Left lobe of liver (tissue), 2 donors: ENCODE data around the gene RERE. TPM values are rescaled to one million over a fixed set of nuclear protein-coding genes. Genes with fewer than 3 reads are reported as not detected.
"Not testable (repeated sequence)": the region's sequence is repeated elsewhere in the genome, so short reads cannot be mapped to it uniquely, and the experiment has no call there.

Experiments
- ATAC-seq: fragments of 200-7000 bp; cut with Tn5 transposase; one replicate; pipeline ENCODE4 v1.9.1; 2020; ENCODE audit warnings: mild to moderate bottlenecking, moderate library complexity
- DNase-seq: peaks from one replicate; pipeline ENCODE4 v3.0.0-alpha.2; 2020; ENCODE audit warnings: low spot score
- total RNA-seq: library from RNA; stranded (reverse); gene quantifications from one replicate; pipeline ENCODE4 v1.2.1, GENCODE V29; 2021
- donor health status: DM: no; HTN: no; CAD: no; lungs with moderate emphysema.
- donor health status: DM: no; HTN: yes; CAD: no.

The RERE gene
- total RNA-seq, 1 donor from 2014 or later, result 30.9 TPM

DNA sequence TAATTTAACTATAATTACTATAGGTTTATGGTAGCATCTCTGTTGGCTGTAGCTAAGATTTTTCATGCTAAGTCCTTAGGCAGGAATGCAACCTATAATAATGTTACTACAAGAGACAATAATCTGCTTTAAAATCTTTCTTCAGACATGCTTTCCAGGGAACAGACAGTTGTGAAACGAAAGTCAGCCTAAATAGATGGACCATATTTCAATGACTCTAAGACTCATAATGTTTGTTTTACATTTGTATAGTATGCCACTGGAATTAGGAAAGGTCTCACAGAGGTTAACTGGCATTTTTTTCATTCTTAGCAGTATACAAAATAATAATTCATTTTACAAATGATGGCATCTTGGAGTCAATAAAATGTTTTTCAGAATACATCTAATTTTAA, 8.1 kb downstream of the RERE start:
- ATAC-seq, result no peak
- no peak for DNase-seq

DNA sequence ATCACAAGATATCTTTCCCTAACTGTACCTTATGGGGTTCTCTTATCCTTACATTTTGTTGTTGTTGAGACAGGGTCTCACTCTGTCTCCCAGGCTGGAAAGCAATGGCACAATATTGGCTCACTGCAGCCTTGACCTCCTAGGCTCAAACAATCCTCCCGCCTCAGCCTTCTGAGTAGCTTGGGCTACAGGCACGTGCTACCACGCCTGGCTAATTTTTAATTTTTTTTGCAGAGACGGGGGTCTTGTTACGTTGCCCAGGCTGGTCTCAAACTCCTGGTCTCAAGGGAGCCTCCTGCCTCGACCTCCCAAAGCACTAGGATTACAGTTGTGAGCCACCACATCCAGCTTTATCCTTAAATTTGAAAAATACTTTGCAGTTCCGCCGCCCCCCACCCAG, 10.4 kb downstream of the RERE start:
- no peak for DNase-seq
- no peak for ATAC-seq

DNA sequence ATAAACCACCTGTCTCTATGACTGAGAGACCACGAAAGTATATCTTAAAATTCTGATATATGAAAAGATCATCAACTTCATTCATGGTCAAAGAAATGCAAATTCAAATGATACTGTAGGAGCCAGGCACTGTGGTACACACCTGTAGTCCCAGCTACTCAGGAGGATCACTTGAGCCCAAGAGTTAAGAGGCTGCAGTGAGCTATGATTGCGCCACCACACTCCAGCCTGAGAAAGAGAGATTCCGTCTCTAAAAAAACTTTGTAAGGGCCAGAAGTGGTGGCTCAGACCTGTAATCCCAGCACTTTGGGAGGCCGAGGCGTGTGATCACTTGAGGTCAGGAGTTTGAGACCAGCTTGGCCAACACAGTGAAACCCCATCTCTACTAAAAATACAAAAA, 17.0 kb downstream of the RERE start:
- no peak for DNase-seq
- no peak for ATAC-seq

DNA sequence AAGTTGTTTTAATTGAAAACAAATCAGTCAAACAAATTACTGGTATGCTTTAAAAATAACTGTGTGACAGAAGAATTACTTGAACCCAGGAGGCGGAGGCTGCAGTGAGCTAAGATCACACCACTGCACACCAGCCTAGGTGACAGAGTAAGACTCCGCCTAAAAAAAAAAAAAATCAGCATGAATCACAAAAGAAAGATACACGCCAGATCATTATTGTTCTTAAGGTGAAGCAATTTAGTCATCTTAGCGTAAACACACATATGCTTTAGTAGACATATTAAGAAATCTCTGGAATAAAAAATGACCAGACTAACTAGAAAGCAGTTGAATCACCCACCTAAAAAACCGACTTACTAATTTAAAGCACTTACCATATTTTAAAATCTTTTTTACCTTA, 20.2 kb downstream of the RERE start:
- no peak for ATAC-seq

DNA sequence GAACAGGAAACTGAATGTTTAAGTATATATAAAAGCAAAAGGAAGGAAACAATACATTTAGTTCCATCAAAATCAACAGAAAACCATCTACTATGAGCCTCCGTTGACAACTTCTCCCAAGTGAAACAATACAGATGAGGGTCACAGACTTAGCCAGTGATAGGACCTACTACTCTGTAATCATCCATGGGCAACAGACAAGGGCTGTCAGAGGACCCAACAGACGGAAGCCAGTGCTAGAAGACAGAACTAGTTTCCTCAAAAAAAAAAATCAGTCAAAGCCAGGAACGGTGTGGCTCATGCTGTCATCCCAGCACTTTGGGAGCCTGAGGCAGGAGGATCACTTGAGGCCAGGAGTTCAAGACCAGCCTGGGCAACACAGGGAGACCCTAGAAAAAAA, 20.6 kb downstream of the RERE start:
- no peak for ATAC-seq

More for the DNA sequence above, 20.2 kb downstream of the RERE start:
- DNase-seq, result no peak

DNA sequence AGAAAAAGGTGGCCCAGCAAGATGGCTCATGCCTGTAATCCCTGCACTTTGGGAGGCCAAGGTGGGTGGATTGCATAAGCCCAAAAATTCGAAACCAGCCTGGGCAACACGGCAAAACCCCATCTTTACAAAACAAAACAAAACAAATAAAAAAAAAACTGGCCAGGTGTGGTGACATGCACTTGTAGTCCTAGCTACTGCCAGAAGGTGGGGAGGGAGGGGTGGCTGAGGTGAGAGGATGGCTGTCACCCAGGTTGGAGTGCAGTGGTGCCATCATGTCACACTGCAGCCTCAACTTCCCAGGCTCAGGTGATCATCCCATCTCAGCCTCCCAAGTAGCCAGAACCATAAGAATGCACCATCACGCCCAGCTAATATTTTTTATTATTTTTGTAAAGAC, 22.8 kb downstream of the RERE start:
- peak; percentile 70 for ATAC-seq
- no peak for DNase-seq

More for the DNA sequence above, 20.6 kb downstream of the RERE start:
- no peak for DNase-seq

DNA sequence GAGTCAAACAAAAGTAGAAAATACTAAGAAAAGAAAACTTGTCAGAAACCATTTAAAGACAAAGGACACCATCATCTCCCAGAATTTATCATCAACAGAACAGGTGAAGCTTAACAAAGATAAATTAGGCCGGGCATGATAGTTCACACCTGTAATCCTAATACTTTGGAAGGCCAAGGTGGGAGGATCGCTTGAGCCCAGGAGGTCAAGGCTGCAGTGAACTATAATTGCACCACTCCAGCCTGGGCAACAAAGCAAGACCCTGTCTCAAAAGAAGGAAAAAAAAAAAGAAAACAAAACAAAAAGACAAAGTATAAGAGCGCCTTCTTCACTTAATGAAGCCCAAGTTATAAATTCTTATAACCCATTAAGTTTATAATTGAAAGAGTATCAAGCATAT, 25.6 kb downstream of the RERE start:
- ATAC-seq, result no peak
- DNase-seq, result no peak

DNA sequence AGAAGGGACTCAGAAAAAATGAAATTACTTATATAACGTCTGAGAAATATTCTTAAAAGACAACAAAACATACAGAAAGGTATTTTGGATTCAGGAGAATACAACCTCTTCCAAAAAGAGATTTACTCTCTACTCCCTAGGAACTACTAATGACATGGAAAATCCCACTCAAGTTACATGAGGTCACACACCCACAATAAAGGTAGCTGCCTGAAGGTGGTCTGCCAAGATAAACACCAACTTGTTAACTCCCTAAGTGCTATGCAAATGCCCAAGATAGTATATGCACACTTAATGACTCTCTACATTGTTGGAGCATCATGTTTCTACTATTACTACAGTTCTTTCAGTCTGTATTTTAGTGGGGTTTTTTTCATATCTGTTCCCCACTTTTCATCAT, 26.5 kb downstream of the RERE start:
- no peak for DNase-seq
- no peak for ATAC-seq

DNA sequence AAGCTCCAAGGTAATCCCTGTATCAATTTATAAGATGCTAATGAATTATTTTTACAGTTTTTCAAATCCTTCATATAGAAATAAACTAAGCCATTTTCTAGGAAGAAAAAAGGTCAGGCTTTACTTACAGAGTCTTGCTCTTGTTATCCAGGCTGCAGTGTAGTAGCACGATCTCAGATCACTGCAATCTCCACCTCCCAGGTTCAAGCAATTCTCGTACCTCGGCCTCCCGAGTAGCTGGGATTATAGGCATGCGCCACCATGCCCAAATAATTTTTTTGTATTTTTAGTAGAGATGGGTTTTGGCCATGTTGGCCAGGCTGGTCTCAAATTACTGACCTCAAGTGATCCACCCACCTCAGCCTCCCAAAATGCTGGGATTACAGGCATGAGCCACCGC, 27.0 kb downstream of the RERE start:
- ATAC-seq (no peak), DNase-seq (no peak)

DNA sequence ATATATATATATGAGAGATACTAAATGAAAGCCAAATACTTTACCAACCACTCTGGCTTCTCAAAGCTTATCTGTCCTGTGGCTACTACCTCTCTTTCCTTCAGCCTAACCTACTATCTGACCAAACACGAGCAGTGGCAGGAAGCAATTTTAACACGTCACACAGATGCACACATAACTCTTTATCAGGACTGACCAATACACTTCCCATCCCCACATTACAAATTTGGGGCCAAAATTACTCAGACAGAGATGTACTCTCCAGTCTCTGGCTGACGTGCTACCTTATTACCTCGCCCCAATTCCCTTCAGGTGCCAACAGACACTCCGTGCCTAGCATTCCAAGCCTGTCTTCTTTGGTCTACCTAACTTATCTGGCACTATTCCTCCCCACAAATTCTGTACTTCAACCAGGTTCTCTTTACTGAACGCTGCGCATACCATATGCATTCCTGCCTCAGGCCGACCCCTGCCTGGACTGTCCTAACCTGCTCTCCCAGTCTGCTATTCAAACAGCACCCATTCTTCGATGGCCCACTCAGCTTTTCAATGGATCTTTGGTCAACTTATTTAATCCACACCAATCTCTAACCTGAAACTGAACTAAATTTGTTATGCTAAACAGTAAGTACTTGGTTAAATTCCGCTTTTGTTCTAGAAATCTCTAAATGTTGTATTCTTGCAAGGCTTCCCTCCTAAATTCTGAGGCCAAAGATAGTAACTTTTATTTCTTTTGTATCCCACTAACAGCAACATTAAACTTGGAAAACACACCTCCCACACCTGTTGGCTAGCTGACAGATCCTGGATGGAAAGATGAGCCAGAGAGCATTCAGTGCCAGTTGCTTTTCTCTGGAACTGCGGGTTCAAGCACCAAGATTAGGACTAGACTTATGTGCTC, 27.9 kb downstream of the RERE start:
- no peak for DNase-seq
- ATAC-seq, result no peak

DNA sequence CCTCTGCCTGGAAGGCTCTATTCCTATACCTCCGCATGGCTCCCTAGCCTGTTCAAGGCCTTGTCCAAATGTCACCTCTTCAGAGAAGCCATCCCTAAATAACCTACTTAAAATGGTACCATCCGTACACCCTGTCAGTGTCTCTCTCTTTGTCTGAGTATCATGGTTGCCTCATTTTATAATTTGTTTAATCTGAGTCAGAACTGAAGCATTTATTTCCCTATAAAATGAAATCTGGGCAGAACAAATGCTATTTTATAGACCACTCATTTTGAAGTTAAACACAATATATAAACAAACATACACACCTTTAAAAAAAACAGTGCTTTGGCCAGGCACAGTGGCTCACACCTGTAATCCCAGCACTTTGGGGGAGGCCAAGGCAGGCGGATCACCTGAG, 30.2 kb downstream of the RERE start:
- ATAC-seq, result no peak
- DNase-seq, result no peak

DNA sequence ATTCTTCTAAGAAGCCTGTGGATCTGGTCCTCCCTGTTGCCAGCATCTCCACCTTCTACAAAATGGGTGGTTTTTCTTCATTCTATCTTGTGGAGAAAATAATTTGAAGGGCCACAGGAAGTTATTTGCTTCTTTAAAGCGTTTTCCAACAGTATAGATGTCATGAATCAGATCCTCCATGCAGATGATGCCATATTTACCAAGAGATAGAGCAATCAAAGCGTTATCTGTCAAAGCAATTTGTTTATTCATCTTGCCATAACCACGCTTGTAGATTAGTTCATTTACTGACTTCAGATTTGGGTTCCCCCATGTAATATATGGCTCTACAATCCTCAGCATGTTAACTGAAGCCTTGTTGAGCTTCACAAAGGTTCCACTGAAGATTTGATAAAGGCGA, 31.2 kb downstream of the RERE start:
- ATAC-seq, DNase-seq: not testable (repeated sequence)

DNA sequence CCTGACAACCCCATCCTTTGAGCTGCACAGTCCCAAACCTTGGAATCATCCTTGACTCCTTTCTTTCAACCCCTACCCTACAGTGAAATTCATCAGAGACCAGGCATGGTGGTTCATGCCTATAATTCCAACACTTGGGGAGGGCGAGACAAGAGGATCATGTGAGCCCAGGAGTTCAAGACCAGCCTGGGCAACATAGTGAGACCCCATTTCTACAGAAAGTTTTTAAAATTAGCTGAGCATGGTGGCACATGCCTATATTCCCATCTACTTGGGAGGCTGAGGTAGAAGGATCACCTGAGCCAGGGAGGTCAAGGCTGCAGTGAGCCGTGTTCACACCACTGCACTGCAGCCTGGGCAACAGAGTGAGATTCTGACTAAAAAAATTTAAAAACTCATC, 34.5 kb downstream of the RERE start:
- ATAC-seq (no peak), DNase-seq (no peak)

DNA sequence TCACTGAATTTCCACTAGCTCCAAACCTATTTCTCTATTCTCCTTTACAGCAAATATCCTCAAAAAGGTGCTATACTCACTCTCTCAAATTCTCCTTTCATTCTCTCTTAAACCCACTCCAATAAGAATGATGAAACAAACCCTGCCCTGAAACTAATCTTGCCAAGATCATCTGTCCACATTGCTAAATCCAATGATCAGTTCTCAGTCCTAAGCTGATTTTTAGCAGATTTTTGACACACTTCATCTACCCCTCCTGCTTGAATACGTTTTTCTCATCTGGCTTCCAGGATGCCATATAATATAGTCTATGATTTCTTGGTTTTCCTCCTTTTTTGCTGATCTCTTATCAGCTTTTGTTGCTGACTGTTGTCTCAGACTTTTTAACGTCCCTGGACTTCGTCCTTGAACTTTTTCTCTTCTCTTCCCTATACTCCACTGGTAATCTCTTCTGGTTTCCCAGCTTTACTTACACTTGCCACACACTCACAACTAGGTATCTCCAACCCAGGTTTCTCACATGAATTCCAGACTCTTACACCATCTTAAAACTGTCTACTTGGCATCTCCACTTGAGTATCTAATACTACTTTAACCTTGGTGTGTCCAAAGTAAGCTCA, 35.3 kb downstream of the RERE start:
- ATAC-seq (peak; percentile 88), DNase-seq (no peak)

DNA sequence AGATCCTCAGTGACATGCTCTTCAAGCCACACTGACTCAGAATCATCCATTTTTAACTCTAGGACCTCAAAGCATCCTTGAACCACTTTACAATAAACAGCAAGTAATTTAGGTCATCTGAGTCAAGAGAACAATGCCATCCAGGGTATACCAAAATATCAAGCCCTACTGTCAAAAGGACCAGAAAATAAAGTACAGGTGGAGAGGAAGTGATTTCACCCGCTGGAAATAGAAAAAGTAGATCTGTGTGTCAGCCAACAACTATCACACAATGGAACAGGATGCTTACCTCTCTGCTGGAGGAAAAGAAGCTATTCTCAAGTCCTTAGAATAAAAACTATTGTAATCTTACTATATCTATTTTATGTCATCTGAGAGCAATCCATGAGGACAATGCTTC, 37.0 kb downstream of the RERE start:
- ATAC-seq, result no peak
- no peak for DNase-seq

DNA sequence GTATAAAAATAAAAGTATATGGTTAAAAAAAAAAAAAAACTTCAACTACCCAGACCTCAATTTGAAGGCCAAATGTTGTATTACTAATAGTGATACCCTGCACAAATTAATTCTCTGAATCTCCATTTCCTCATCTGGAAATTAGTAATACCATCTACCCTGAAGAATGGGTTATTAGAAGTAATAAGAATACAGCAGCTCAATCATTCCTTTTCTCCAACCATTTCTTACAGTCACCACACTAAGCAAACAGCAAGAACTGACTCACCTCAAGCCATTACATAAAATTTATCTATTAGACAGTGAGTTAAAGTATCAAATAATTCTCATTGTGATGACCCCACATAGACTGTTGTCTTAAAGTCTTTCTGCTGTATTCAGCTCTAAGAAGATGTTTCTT, 39.6 kb downstream of the RERE start:
- DNase-seq, result no peak
- no peak for ATAC-seq

DNA sequence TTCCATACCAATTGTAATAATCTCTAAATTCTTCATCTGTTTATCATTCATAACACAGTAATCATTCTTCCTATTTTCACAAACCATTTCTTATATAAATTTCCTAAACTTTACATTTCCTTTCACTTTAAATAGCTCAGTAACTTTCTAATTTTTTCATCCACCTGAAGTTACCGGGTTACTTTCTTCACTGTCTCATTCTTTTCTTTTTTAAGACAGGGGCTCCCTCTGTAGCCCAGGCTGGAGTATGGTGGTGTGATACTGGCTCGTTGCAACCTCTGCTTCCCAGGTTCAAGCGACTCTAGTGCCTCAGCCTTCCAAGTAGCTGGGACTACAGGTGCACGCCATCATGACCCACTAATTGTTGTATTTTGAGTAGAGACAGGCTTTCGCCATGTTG, 41.3 kb downstream of the RERE start:
- ATAC-seq (peak; percentile 71), DNase-seq (no peak)

DNA sequence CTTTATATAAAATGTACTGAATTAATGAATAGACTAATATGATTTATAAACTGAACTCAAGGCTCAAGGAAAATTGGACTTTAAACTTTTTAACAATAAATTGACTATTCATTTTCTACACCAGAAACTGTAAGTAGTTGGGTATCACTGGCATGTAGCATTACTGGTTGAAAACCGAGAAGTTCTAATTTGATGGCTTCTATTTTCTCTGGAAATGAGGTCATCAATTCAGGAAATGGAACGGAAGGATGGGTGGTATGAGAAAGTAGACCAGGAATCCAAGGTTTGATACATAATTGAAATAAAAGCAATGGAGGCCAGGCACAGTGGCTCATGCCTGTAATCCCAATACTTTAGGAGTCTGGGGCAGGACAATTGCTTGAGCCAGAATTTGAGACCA, 50.4 kb downstream of the RERE start:
- ATAC-seq (no peak), DNase-seq (no peak)

DNA sequence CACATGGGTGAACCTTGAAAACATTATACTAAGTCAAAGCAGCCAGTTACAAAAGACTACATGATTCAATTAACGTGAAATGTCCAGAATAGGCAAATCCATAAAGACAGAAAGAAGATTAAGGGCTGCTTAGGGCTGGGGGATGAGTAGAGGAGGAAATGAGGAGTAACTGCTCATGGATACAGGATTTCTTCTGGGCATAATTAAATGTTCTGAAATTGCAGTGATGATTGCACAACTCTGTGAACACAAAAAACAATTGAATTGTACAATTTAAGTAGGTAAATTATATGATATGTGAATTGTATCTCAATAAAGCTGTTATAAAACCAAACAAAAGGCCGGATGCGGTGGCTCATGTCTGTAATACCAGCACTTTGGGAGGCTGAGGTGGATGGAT, 52.2 kb downstream of the RERE start:
- no peak for ATAC-seq
- no peak for DNase-seq

DNA sequence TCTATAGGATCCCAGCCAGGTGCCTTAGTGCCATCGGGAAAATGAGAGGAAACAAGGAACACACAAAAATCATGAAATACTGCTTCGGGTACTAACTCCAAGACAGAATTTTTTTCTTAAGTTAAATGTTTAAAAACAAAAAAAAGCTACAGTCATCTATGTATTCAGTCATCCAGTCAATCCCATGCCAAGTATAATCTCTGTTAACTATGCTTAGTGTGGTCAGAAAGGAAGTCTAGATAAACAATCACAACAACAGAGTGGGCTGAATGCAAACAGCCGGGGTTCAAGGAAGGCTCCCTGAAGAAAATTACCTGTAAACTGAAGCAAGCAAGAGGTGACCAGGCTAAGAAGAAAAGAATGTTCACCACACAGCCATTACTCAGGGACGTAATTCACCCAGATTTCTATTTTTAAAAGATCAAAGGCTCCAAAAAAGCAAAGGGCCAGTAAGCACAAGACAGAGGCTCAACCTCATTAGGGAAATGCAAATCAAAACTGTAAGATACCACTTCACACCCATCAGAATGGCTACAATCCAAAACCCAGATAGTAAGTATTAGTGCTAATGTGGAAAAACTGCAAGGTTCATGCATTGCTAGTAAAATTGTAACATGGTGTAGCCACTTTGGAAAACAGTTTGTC, 53.0 kb downstream of the RERE start:
- DNase-seq, result no peak
- ATAC-seq, result no peak

DNA sequence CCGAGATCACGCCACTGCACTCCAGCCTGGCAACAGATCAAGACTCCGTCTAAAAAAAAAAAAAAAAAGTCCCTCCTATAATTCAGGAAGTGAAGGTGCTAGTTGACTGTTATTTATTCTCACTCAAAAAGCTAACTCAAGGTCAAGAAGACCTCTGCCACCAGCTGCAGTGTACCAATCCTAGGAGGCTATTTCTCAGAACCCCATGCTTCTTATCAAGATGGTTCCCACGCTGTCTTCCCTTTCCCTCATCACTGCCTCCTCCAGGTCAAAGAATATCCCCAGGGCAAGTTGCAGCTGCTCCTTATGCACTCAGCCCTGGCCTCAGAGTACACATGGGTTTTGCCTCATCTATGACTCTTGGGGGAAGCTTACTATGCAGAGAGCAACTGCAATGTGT, 53.6 kb downstream of the RERE start:
- DNase-seq (no peak), ATAC-seq (no peak)

DNA sequence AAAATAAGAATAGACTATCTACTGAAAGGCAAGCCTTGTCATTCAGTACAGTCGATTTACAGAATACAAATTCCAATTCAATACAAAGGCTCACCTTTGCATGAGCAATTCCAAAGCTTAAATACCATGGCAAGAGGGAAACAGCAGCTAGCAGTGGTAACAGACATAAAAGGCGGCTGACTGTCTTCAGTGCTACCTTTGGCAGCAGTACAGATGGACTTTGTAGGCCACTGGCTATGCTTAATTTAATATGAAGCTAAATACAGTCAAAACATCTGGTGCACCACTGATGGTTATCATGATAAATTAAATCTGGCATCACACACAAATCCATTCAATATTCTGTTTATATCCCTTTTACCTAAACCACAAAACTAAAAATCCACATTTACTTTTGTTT, 62.4 kb downstream of the RERE start:
- ATAC-seq, result peak; percentile 96
- DNase-seq, result no peak
